Mucosa of stomach (tissue), 1 donor: ENCODE results near the gene DISP3.

Experiments used
- H3K27me3 ChIP-seq: one replicate; pipeline ENCODE4 v1.7.0; 2013; ENCODE audit warnings: mild to moderate bottlenecking, low read length; ENCODE audit not compliant: control insufficient read depth, insufficient read depth
- H3K36me3 ChIP-seq: one replicate; pipeline ENCODE4 v1.7.0; 2013; ENCODE audit warnings: low read length; ENCODE audit not compliant: control insufficient read depth, insufficient read depth
- H3K4me1 ChIP-seq: one replicate; pipeline ENCODE4 v1.7.0; 2013; ENCODE audit warnings: mild to moderate bottlenecking, low read length; ENCODE audit not compliant: control insufficient read depth, insufficient read depth
- H3K4me3 ChIP-seq: one replicate; pipeline ENCODE4 v1.7.0; 2013; ENCODE audit warnings: low read length
- H3K9ac ChIP-seq: one replicate; pipeline ENCODE4 v1.7.0; 2013; ENCODE audit warnings: mild to moderate bottlenecking, low read length, moderate library complexity
- H3K9me3 ChIP-seq: one replicate; pipeline ENCODE4 v1.7.0; 2013; ENCODE audit warnings: mild to moderate bottlenecking, low read length, moderate library complexity; ENCODE audit not compliant: control insufficient read depth
- donor health status: Pancreatic carcinoma.

Gene DISP3

DNA sequence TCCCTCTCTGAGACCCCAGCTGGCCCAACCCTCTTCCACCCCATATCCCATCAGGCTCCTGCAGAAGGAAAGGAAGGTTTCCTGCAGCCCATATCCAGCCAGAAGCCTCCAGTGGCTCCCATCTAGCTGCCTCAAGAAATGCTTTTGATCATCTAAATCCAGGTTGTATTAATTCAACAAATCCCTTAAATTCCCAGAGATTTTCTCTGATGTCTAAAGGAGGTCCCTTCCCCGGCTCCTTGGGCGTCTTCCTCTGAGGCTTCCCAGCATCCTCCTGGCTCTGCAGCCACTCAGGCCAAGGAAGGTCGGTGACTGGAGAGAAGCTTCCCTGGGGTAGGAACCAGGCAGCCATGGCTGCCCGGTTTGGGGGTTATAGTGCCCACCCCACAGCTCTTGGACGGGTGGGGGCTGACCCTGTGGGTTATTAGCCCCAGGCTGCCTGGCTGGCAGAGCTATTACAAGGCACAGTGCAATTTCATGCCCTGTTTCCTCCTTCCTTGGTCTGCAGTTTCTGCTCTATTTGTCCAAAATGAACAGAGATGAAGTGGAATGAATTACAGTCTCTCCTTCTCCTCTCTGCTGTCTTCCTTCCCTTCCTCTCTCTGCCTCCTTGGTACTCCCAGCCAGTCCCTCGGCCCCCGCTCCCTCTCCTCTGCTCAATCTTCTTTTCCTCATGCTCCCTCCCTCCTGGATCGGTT, 34.8 kb upstream of the DISP3 start:
- Histone ChIP-seq H3K36me3 (no peaks in the 10 kb centered on the region), H3K27me3 (peaks cover 8% of the 10 kb centered on the region), H3K9me3 (no peaks in the 10 kb centered on the region)

DNA sequence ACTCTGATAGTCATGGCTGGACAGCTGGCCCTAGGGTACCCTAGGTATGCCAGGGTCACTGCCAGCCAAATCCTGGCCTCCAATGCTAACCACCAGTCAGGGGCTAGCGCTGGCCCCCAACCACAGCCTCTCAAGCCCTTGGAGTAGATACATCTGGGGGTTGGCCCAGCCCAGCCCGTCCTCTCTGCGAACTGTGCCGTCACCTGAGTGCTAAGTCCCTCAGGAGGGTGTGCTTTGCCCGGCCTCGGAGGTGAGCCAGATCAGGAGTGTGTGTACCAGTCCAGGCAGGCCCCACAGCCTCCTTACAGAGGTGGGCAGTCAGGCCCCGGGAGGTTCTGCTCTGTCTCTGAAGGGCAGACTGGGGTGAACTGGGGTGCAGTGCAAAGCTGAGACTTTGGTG, 34.0 kb upstream of the DISP3 start:
- Histone ChIP-seq H3K9ac (no peak overlapping the region), H3K27me3 (peaks cover 8% of the 10 kb centered on the region), H3K4me3 (no peak overlapping the region), H3K4me1 (no peaks in the 10 kb centered on the region), H3K36me3 (no peaks in the 10 kb centered on the region), H3K9me3 (no peaks in the 10 kb centered on the region)

More for the DNA sequence above, 34.8 kb upstream of the DISP3 start:
- H3K4me1 ChIP-seq = no peaks in the 10 kb centered on the region
- H3K4me3 ChIP-seq = no peak overlapping the region
- no peak overlapping the region for H3K9ac ChIP-seq

DNA sequence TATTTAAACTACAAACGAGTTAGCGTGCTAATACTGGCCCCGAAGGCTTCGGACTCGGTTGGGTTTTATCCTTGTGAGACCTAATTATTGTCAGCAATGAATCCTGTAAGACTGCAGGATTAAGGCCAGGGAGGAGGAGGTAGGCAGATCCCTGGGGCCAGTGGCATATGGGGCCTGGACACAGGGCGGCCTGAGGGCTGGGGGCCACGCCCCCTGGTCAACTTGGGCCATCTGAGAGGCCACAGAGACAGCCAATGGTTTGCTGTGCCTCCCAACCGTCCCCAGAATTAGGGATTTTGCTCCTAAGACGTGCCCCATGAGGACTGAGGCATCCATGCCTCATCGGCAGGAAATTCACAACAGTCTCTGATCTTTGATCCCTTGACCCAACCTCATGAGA, 31.1 kb upstream of the DISP3 start:
- Histone ChIP-seq H3K9ac (no peak overlapping the region), H3K4me3 (no peak overlapping the region), H3K9me3 (no peaks in the 10 kb centered on the region), H3K27me3 (peaks cover 8% of the 10 kb centered on the region), H3K4me1 (no peaks in the 10 kb centered on the region), H3K36me3 (no peaks in the 10 kb centered on the region)

DNA sequence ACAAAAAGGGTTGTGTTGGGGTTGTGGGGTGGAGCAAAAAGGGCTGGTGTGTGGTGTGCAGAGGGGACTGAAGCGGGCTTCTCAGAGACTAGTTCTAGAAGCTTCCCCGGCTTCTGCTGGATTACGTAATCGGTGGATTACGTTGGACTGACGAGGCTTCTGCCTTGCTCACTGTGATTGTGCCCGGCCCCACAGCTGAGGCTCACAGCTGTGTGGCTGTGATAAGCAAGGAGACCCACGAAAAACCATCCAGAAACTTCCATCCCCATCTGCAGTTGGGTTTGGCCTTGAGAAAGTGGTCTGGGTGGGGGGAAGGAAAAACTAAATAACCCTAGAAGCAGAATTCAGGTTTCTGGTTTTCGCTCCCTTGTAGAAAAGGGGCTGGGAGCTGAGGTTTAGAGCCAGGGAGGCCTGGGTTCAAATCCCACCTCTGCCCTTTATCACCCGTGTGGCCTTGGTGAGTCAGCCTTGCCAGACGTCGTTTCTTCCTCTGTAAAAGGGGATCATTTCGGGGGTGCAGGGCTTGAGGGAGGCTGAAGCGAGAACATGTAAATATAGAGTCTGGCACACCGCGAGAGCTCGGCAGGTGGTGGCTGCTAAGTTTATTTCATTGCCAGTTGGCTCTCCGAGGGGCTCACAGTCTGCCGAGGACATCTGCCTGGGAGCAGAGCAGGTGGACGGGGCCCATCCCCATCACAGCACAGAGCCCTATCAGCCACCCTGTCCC, 30.4 kb upstream of the DISP3 start:
- no peak overlapping the region for H3K9ac ChIP-seq

DNA sequence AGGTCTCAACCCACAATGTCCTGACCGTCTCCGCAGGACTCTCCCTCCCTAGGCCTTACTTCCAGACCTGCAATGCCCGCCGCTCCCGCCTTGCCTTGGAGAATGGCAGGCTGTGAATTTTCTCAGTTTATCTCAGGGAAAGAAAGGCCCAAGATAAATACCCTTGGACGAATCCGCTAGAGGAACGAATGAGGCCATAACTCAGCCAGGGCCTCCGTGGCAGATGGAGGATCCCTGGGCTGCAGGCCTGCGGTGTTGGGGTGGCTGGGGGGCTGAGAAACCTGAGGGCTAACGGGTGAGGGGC, 29.9 kb upstream of the DISP3 start:
- Histone ChIP-seq H3K9ac (no peak overlapping the region), H3K36me3 (no peaks in the 10 kb centered on the region), H3K9me3 (no peaks in the 10 kb centered on the region), H3K4me1 (no peaks in the 10 kb centered on the region), H3K27me3 (peaks cover 5% of the 10 kb centered on the region), H3K4me3 (no peak overlapping the region)

More for the DNA sequence above, 30.4 kb upstream of the DISP3 start:
- Histone ChIP-seq H3K27me3 (peaks cover 7% of the 10 kb centered on the region), H3K36me3 (no peaks in the 10 kb centered on the region), H3K9me3 (no peaks in the 10 kb centered on the region), H3K4me1 (no peaks in the 10 kb centered on the region), H3K4me3 (no peak overlapping the region)

DNA sequence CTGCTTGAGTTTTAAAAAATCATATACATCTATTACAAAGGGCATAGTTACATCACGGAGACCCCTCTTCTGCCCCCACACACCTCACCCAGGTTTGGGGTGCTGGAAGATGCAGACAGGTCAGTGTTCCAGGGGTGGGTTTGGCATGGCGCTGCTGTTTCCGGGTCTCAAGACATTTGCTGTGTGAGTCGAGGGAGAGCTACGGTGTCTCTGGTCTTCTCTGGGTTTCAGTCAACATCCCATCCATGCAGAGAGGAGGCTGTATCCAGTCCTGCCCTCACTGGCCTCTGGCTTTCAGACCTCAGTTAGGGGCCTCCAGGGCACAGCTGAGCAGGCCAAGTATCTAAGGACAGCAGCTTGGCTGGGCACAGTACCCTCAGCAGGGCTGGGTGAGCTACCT, 28.6 kb upstream of the DISP3 start:
- Histone ChIP-seq H3K27me3 (peaks cover 3% of the 10 kb centered on the region), H3K36me3 (no peaks in the 10 kb centered on the region), H3K9ac (no peak overlapping the region), H3K9me3 (no peaks in the 10 kb centered on the region), H3K4me3 (no peak overlapping the region), H3K4me1 (no peaks in the 10 kb centered on the region)

DNA sequence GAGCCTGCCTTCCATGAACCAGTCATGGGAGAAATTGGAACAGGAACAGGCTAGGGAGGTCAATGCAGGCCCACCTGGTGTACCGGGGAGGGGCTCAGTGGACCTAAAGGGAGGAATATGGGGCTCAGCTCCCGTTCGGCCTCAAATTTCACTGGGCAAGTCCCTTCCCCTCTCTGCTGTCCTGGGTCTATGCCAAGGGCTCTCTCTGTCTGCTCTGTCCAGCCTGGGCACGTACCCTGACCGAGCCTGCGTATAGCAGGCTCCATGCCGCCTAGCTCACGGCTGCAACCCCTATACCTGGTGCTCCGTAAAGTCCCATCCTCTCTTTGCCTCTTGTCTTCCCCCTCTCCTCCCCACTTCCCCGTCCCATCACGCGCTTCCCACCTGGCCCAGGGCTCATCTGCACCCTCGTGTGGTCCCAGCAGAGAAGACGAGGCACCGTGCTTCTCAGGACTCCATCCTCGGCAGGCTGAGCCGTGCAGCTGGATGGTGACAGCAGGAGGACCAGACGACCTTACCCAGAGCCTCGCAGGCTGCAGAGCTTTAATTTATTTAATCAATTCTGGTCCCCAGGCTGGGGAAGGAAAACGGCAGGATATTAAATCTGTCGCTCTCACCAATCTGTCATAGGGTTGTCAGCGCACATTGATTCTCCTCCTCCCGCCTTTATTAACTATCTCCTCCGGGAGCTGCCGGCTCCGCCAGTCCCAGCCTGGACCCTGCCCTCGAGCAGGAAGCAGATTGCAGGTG, 25.0 kb upstream of the DISP3 start:
- H3K27me3 ChIP-seq = peaks cover 3% of the 10 kb centered on the region
- H3K9me3 ChIP-seq = no peaks in the 10 kb centered on the region
- no peak overlapping the region for H3K4me3 ChIP-seq

DNA sequence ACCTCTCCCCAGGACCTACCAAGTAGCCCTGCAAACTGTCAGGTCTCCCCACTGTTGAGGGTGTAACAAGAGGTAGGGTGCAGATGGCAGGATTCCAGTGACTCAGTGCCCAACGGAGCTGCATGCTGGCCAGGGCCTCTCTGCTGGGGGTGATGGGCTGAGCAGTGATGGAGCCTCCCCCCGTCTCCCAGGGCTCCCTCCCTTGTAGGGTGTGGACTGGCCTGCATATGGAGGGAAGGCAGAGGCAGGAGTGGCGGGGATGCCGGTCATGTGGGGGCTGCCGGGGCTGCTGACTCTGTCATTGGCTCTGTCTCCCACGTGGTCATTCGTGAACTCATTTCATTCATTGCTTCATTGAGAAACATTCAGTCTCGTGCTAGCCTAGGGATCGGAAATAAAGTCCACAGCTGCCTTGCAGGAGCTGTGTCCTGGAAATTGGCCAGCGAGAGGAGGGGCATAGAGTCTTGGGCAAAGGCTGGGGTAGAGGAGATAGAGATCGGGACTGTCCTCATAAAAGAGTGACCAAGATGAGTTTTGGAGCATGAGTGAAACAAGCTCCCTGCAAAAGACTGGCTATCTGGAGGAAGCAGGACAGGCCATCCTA, 22.9 kb upstream of the DISP3 start:
- Histone ChIP-seq H3K9me3 (no peaks in the 10 kb centered on the region), H3K36me3 (no peaks in the 10 kb centered on the region), H3K27me3 (peaks cover 10% of the 10 kb centered on the region), H3K9ac (no peak overlapping the region), H3K4me3 (no peak overlapping the region), H3K4me1 (no peaks in the 10 kb centered on the region)

More for the DNA sequence above, 25.0 kb upstream of the DISP3 start:
- Histone ChIP-seq H3K36me3 (no peaks in the 10 kb centered on the region), H3K9ac (no peak overlapping the region), H3K4me1 (no peaks in the 10 kb centered on the region)

DNA sequence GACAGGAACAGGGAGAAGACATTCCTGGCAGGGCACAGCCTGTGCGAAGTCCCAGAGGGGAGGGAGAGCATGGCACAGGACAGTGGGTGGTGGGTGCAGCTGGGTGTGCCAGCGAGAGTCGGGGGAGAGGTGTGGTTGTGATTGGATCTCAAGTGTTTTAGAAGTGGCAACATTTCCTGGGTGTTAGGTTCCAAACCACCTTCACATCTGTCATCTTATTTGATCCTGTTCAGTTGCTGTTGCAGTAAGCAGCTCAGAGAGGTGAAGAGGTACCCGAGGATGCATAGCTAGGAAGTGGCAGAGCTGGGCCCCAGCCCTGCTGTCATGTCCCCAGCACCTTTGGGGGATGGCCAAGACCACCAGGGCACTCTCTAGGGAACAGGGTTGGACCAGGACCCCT, 22.0 kb upstream of the DISP3 start:
- Histone ChIP-seq H3K4me1 (no peaks in the 10 kb centered on the region), H3K4me3 (no peak overlapping the region), H3K9me3 (no peaks in the 10 kb centered on the region), H3K9ac (no peak overlapping the region), H3K27me3 (peaks cover 10% of the 10 kb centered on the region), H3K36me3 (no peaks in the 10 kb centered on the region)

DNA sequence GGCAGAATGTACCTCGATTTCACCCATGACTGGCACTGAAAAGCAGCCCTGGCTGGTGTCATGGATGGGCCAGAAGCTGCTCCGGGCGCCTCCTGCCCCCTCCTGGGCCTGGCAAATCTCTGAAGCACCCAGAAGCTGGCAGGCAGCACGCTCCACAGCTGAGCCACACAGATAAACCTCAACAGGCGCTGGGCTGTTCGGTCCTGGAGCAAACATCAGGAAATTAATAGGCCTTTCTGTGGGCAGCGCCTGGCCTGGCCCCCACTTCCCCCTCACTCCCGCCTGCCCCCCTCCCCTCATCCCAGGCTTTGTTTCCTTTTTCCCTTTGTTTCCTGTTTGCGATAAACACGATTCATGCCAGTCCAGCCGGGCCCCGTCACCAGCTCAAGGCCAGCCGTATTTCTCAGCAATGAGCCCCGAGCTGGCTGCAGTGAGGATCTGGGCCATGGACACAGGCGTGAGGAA, 20.1 kb upstream of the DISP3 start:
- H3K4me1 ChIP-seq = no peaks in the 10 kb centered on the region

DNA sequence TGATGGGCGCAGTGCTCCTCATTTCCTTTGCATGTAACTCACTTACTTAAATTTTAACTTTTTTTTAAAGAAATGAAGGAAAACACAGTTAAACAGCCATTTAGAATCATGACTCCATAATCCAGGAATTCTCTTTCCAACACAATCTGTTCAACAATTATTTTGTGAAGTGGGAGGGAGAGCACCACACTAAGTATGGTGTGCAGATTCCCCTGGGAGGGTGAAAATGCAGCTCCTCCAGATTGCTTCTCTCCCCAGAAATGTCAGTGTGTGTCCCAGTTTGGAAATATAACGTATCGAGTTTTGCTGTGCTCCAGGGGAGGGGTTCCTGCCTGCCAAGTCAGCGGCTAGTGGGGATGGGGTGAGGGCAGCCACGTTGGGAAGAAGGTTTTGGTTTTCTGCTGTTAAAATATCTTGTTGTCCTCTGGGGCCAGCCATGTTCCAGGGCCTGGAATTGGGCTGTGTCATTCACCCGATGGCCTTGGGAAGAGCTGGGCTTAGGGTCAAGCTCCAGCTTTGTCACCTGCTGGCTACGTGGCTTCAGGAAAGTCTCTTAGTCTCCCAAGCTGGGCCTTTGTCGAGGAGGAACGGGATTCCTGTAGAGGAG, 17.3 kb upstream of the DISP3 start:
- Histone ChIP-seq H3K9ac (no peak overlapping the region), H3K9me3 (no peaks in the 10 kb centered on the region), H3K4me1 (no peaks in the 10 kb centered on the region), H3K36me3 (no peaks in the 10 kb centered on the region), H3K4me3 (no peak overlapping the region), H3K27me3 (peaks cover 7% of the 10 kb centered on the region)

More for the DNA sequence above, 20.1 kb upstream of the DISP3 start:
- no peak overlapping the region for H3K4me3 ChIP-seq
- no peaks in the 10 kb centered on the region for H3K36me3 ChIP-seq
- H3K9ac ChIP-seq = no peak overlapping the region
- H3K9me3 ChIP-seq = no peaks in the 10 kb centered on the region
- peaks cover 10% of the 10 kb centered on the region for H3K27me3 ChIP-seq
